ENCODE results near the gene TNKS1BP1. TPM values are rescaled to one million over a fixed set of nuclear protein-coding genes. Genes with fewer than 3 reads are reported as not detected.
"Not testable (repeated sequence)": the region's sequence is repeated elsewhere in the genome, so short reads cannot be mapped to it uniquely, and the experiment has no call there.

Gene TNKS1BP1
- total RNA-seq (10 to 100 TPM in 1 of 2 donors, 1 to 10 TPM in 1; 8.7 to 16.2 TPM), total RNA-seq (21.6 to 32.3 reads per million in 2 donors)

GRCh38 chr11:57324886-57325734 lies at the start of gene TNKS1BP1:
TNKS1BP1 (minus strand) TSS chr11:57324952; CDS start chr11:57321885, 3,067 bp downstream.
- peak within 1 kb of the TSS; percentile 94 for H3K27ac Mint-ChIP-seq
- peak; percentile 80 to 88 (median 86) for DNase-seq
- peaks cover 40% of the 10 kb centered on the region for H3K4me1 Mint-ChIP-seq
- no peaks in the 10 kb centered on the region for H3K27me3 Mint-ChIP-seq
- peak; percentile 89 for ATAC-seq
- H3K36me3 Mint-ChIP-seq (ENCODE audit: low read depth) = peaks cover 9% of the 10 kb centered on the region
- H3K4me3 Mint-ChIP-seq = peak within 1 kb of the TSS; percentile 94
- H3K9me3 ChIP-seq (ENCODE audit: control insufficient read depth, low read length, poor library complexity, severe bottlenecking) = no peaks in the 10 kb centered on the region

- Mint-ChIP-seq H3K27ac (no peak overlapping the region), H3K4me3 (no peak overlapping the region), H3K36me3 (ENCODE audit: low read depth) (no peaks in the 10 kb centered on the region), H3K4me1 (peaks cover 5% of the 10 kb centered on the region), H3K27me3 (peaks cover 21% of the 10 kb centered on the region)
- ATAC-seq (no peak), DNase-seq (no peak)
- H3K9me3 ChIP-seq (ENCODE audit: control insufficient read depth, low read length, poor library complexity, severe bottlenecking) = no peaks in the 10 kb centered on the region
These were observed 48.4 kb upstream of the TNKS1BP1 start for GRCh38 chr11:57373146-57373545.

GRCh38 chr11:57370941-57371340 lies 46.2 kb upstream of the TNKS1BP1 start:
- Mint-ChIP-seq H3K36me3 (ENCODE audit: low read depth) (no peaks in the 10 kb centered on the region), H3K27ac (no peak overlapping the region), H3K27me3 (peaks cover 24% of the 10 kb centered on the region), H3K4me1 (peaks cover 5% of the 10 kb centered on the region), H3K4me3 (no peak overlapping the region)
- H3K9me3 ChIP-seq (ENCODE audit: control insufficient read depth, low read length, poor library complexity, severe bottlenecking) = no peaks in the 10 kb centered on the region
- no peak for DNase-seq
- ATAC-seq = no peak

GRCh38 chr11:57370251-57370650 lies 45.5 kb upstream of the TNKS1BP1 start:
- no peak overlapping the region for H3K27ac Mint-ChIP-seq
- H3K4me1 Mint-ChIP-seq = peaks cover 5% of the 10 kb centered on the region
- H3K4me3 Mint-ChIP-seq = no peak overlapping the region
- peaks cover 31% of the 10 kb centered on the region for H3K27me3 Mint-ChIP-seq
- no peaks in the 10 kb centered on the region for H3K9me3 ChIP-seq (ENCODE audit: control insufficient read depth, low read length, poor library complexity, severe bottlenecking)
- no peaks in the 10 kb centered on the region for H3K36me3 Mint-ChIP-seq (ENCODE audit: low read depth)
- no peak for DNase-seq
- ATAC-seq = no peak

- no peak for DNase-seq
- no peak overlapping the region for H3K27ac Mint-ChIP-seq
- H3K27me3 Mint-ChIP-seq = peaks cover 36% of the 10 kb centered on the region
- H3K4me1 Mint-ChIP-seq = no peaks in the 10 kb centered on the region
- no peaks in the 10 kb centered on the region for H3K9me3 ChIP-seq (ENCODE audit: control insufficient read depth, low read length, poor library complexity, severe bottlenecking)
- no peaks in the 10 kb centered on the region for H3K36me3 Mint-ChIP-seq (ENCODE audit: low read depth)
- H3K4me3 Mint-ChIP-seq = no peak overlapping the region
- ATAC-seq = no peak
These were observed 44.1 kb upstream of the TNKS1BP1 start for GRCh38 chr11:57368845-57369232.

- Mint-ChIP-seq H3K27ac (no peak overlapping the region), H3K27me3 (peaks cover 42% of the 10 kb centered on the region), H3K36me3 (ENCODE audit: low read depth) (no peaks in the 10 kb centered on the region), H3K4me3 (no peak overlapping the region), H3K4me1 (no peaks in the 10 kb centered on the region)
- DNase-seq (no peak), ATAC-seq (no peak)
- H3K9me3 ChIP-seq (ENCODE audit: control insufficient read depth, low read length, poor library complexity, severe bottlenecking) = no peaks in the 10 kb centered on the region
These were observed 43.5 kb upstream of the TNKS1BP1 start for GRCh38 chr11:57368106-57368844.

- H3K4me3 Mint-ChIP-seq = no peak overlapping the region
- H3K9me3 ChIP-seq (ENCODE audit: control insufficient read depth, low read length, poor library complexity, severe bottlenecking) = no peaks in the 10 kb centered on the region
- no peak for ATAC-seq
- no peak for DNase-seq
- H3K36me3 Mint-ChIP-seq (ENCODE audit: low read depth) = no peaks in the 10 kb centered on the region
- H3K27ac Mint-ChIP-seq = no peak overlapping the region
- H3K4me1 Mint-ChIP-seq = no peaks in the 10 kb centered on the region
- H3K27me3 Mint-ChIP-seq = peaks cover 47% of the 10 kb centered on the region
These were observed 40.3 kb upstream of the TNKS1BP1 start for GRCh38 chr11:57364851-57365660.

- H3K4me3 Mint-ChIP-seq = no peak overlapping the region
- no peaks in the 10 kb centered on the region for H3K9me3 ChIP-seq (ENCODE audit: control insufficient read depth, low read length, poor library complexity, severe bottlenecking)
- no peaks in the 10 kb centered on the region for H3K4me1 Mint-ChIP-seq
- H3K27me3 Mint-ChIP-seq = peaks cover 42% of the 10 kb centered on the region
- no peaks in the 10 kb centered on the region for H3K36me3 Mint-ChIP-seq (ENCODE audit: low read depth)
- DNase-seq (no peak), ATAC-seq (no peak)
- no peak overlapping the region for H3K27ac Mint-ChIP-seq
These were observed 38.7 kb upstream of the TNKS1BP1 start for GRCh38 chr11:57363131-57364080.

GRCh38 chr11:57361926-57362325 lies 37.2 kb upstream of the TNKS1BP1 start:
- no peaks in the 10 kb centered on the region for H3K9me3 ChIP-seq (ENCODE audit: control insufficient read depth, low read length, poor library complexity, severe bottlenecking)
- no peak overlapping the region for H3K4me3 Mint-ChIP-seq
- ATAC-seq = no peak
- H3K27ac Mint-ChIP-seq = no peak overlapping the region
- H3K36me3 Mint-ChIP-seq (ENCODE audit: low read depth) = no peaks in the 10 kb centered on the region
- no peaks in the 10 kb centered on the region for H3K4me1 Mint-ChIP-seq
- peaks cover 33% of the 10 kb centered on the region for H3K27me3 Mint-ChIP-seq
- no peak for DNase-seq

GRCh38 chr11:57361420-57361819 lies 36.7 kb upstream of the TNKS1BP1 start:
- not testable (repeated sequence) for H3K36me3 Mint-ChIP-seq (ENCODE audit: low read depth); H3K4me1 Mint-ChIP-seq; ATAC-seq; H3K4me3 Mint-ChIP-seq; H3K9me3 ChIP-seq (ENCODE audit: control insufficient read depth, low read length, poor library complexity, severe bottlenecking); DNase-seq; H3K27ac Mint-ChIP-seq
- peaks cover 28% of the 10 kb centered on the region for H3K27me3 Mint-ChIP-seq

GRCh38 chr11:57360991-57361390 lies 36.2 kb upstream of the TNKS1BP1 start:
- H3K4me1 Mint-ChIP-seq = no peaks in the 10 kb centered on the region
- H3K27ac Mint-ChIP-seq = no peak overlapping the region
- no peaks in the 10 kb centered on the region for H3K9me3 ChIP-seq (ENCODE audit: control insufficient read depth, low read length, poor library complexity, severe bottlenecking)
- H3K4me3 Mint-ChIP-seq = no peak overlapping the region
- DNase-seq (no peak), ATAC-seq (no peak)
- H3K36me3 Mint-ChIP-seq (ENCODE audit: low read depth) = no peaks in the 10 kb centered on the region
- H3K27me3 Mint-ChIP-seq = peaks cover 26% of the 10 kb centered on the region
